Muscle of back (tissue), 11 donors: ENCODE results near the gene WNT3A. TPM values are rescaled to one million over a fixed set of nuclear protein-coding genes. Genes with fewer than 3 reads are reported as not detected.

Experiments
- DNase-seq, 3 donors: peaks; one replicate each; pipeline versions ENCODE4 v3.0.0 to v3.0.0-alpha.2; 2013
- polyA plus RNA-seq, 10 donors: library from polyadenylated mRNA; unstranded; fragments of 120-200 nt; gene quantifications; one replicate each; pipeline ENCODE4 v1.2.1, GENCODE V29; 2013; ENCODE audit not compliant: insufficient read length in 10 of 10

Gene WNT3A
- polyA plus RNA-seq, 10 donors: 0.55 to 0.95 TPM; not detected in 8

GRCh38 chr1:228031276-228031995, 24.6 kb downstream of the WNT3A start:
- no peak for DNase-seq

- no peak for DNase-seq
Measured at GRCh38 chr1:228032041-228032440, 25.2 kb downstream of the WNT3A start.

GRCh38 chr1:228033376-228033775, 26.6 kb downstream of the WNT3A start:
- no peak for DNase-seq

GRCh38 chr1:228034954-228035837, 28.4 kb downstream of the WNT3A start:
- DNase-seq: no peak

GRCh38 chr1:228035844-228036243, 29.0 kb downstream of the WNT3A start:
- DNase-seq: no peak

GRCh38 chr1:228036701-228037231, 30.0 kb downstream of the WNT3A start:
- DNase-seq: no peak

- DNase-seq: peak in 2 of 3 donors; percentile 21 to 33
Measured at GRCh38 chr1:228037401-228038386, 30.9 kb downstream of the WNT3A start.

- DNase-seq: no peak
Measured at GRCh38 chr1:228038387-228039005, 31.7 kb downstream of the WNT3A start.

- DNase-seq: no peak
Measured at GRCh38 chr1:228039006-228039903, 32.5 kb downstream of the WNT3A start.

- DNase-seq: no peak
Measured at GRCh38 chr1:228039986-228040385, 33.2 kb downstream of the WNT3A start.

- DNase-seq: no peak
Measured at GRCh38 chr1:228041316-228041715, 34.5 kb downstream of the WNT3A start.

GRCh38 chr1:228042508-228042907, 35.7 kb downstream of the WNT3A start:
- no peak for DNase-seq

GRCh38 chr1:228043281-228043848, 36.6 kb downstream of the WNT3A start:
- DNase-seq: no peak

- no peak for DNase-seq
Measured at GRCh38 chr1:228044961-228045360, 38.2 kb downstream of the WNT3A start.

GRCh38 chr1:228045405-228045804, 38.6 kb downstream of the WNT3A start:
- DNase-seq: no peak

GRCh38 chr1:228045871-228046270, 39.1 kb downstream of the WNT3A start:
- DNase-seq: no peak

GRCh38 chr1:228046421-228047182, 39.8 kb downstream of the WNT3A start:
- DNase-seq: no peak

GRCh38 chr1:228047183-228047466, 40.3 kb downstream of the WNT3A start:
- DNase-seq: no peak

GRCh38 chr1:228048120-228048519, 41.3 kb downstream of the WNT3A start:
- no peak for DNase-seq
